CD4-positive, alpha-beta memory T cell (primary cell): ENCODE data around the gene FGFBP1. TPM values are rescaled to one million over a fixed set of nuclear protein-coding genes. Genes with fewer than 3 reads are reported as not detected.

Source experiments
- CTCF ChIA-PET: fragments of 350-600 bp; sonication (Branson Sonifier 250); formaldehyde crosslinking; loops from one replicate; lab custom pipeline; 2021; ENCODE audit warnings: inconsistent platforms; ENCODE audit not compliant: partially characterized antibody; lab: Charles Lee
- POLR2A ChIA-PET: fragments of 350-600 bp; sonication (Branson Sonifier 250); formaldehyde crosslinking; loops from one replicate; lab custom pipeline; 2021; ENCODE audit not compliant: partially characterized antibody; lab: Charles Lee
- DNase-seq, 5 donors: peaks; one replicate each; pipeline versions ENCODE4 v3.0.0 to v3.0.0-alpha.2; 2020 to 2022; ENCODE audit warnings: mixed read lengths in 1 of 5
- H3K27ac ChIP-seq: one replicate; pipeline ENCODE4 v1.7.0; 2013; ENCODE audit warnings: low read depth, low read length
- H3K27me3 ChIP-seq: 2 replicates; pipeline ENCODE4 v1.7.0; 2013; ENCODE audit warnings: mild to moderate bottlenecking, low read length, moderate library complexity; ENCODE audit not compliant: insufficient read depth
- H3K36me3 ChIP-seq: 2 replicates; pipeline ENCODE4 v1.7.0; 2013; ENCODE audit warnings: mild to moderate bottlenecking, low read length, moderate library complexity; ENCODE audit not compliant: insufficient read depth
- H3K4me1 ChIP-seq: 2 replicates; pipeline ENCODE4 v1.7.0; 2013; ENCODE audit warnings: mild to moderate bottlenecking, low read length, moderate library complexity; ENCODE audit not compliant: insufficient read depth
- H3K4me3 ChIP-seq, 2 donors: one replicate each; pipeline ENCODE4 v1.7.0; 2013; ENCODE audit warnings: low read length in 2 of 2, mild to moderate bottlenecking in 1 of 2
- H3K9me3 ChIP-seq, 2 donors: one replicate each; pipeline ENCODE4 v1.7.0; 2013; ENCODE audit warnings: low read length in 2 of 2, control low read depth in 1 of 2; ENCODE audit not compliant: control insufficient read depth in 1 of 2
- H3K27ac Mint-ChIP-seq, 7 donors: one replicate each; pipeline ENCODE4 v1.8.0; 2020 to 2021; ENCODE audit warnings: mixed read lengths in 7 of 7, mild to moderate bottlenecking in 6 of 7, inconsistent platforms in 3 of 7, moderate library complexity in 3 of 7
- H3K27me3 Mint-ChIP-seq, 2 donors: one replicate each; pipeline ENCODE4 v1.8.0; 2020 to 2021; ENCODE audit warnings: mixed read lengths in 2 of 2
- H3K36me3 Mint-ChIP-seq, 2 donors: one replicate each; pipeline ENCODE4 v1.8.0; 2020 to 2021; ENCODE audit warnings: mixed read lengths in 2 of 2, inconsistent platforms in 1 of 2, mild to moderate bottlenecking in 1 of 2
- H3K4me1 Mint-ChIP-seq, 4 donors: one replicate each; pipeline ENCODE4 v1.8.0; 2020 to 2021; ENCODE audit warnings: mixed read lengths in 4 of 4, mild to moderate bottlenecking in 1 of 4
- H3K4me3 Mint-ChIP-seq, 8 donors: one replicate each; pipeline ENCODE4 v1.8.0; 2020 to 2021; ENCODE audit warnings: mixed read lengths in 8 of 8, mild to moderate bottlenecking in 7 of 8, moderate library complexity in 6 of 8, inconsistent platforms in 3 of 8
- H3K9me3 Mint-ChIP-seq, 8 donors: one replicate each; pipeline ENCODE4 v1.8.0; 2020 to 2021; ENCODE audit warnings: mixed read lengths in 8 of 8, mild to moderate bottlenecking in 5 of 8, inconsistent platforms in 3 of 8, moderate library complexity in 1 of 8
- intact Hi-C: fragments of 100-400 bp; cut with micrococcal nuclease; formaldehyde crosslinking; loops from one replicate; pipeline ENCODE4 v1.15.1; 2023
- polyA plus RNA-seq, 2 donors: library from polyadenylated mRNA; unstranded; fragments of 300-500 nt; fragmentation: Illumina TruSeq; gene quantifications; one replicate each; pipeline ENCODE4 v1.2.3, GENCODE V29; 2021
- total RNA-seq, 2 experiments: library from RNA; stranded (reverse); gene quantifications; one replicate each; pipeline ENCODE4 v1.2.3, GENCODE V29; 2021

Gene FGFBP1
- total and polyA plus RNA-seq, 4 experiments from 2014 or later, result not detected

- H3K36me3 Mint-ChIP-seq, result no peaks in the 10 kb centered on the region
- H3K4me1 Mint-ChIP-seq, result no peaks in the 10 kb centered on the region
- H3K9me3 ChIP-seq, result no peaks in the 10 kb centered on the region
- H3K27ac ChIP-seq, result no peak overlapping the region
- CTCF ChIA-PET, result no interaction called here
- H3K27me3 ChIP-seq, result no peaks in the 10 kb centered on the region
- H3K4me3 ChIP-seq, result no peak overlapping the region
- H3K27ac Mint-ChIP-seq, result no peak overlapping the region
- no peak for DNase-seq
- intact Hi-C loops, result no loop called here
- POLR2A ChIA-PET, result no interaction called here
- H3K4me3 Mint-ChIP-seq, result no peak overlapping the region
- H3K9me3 Mint-ChIP-seq, result peaks cover 0 to 3% (median under 1%) of the 10 kb centered on the region in 8 donors
- H3K36me3 ChIP-seq, result no peaks in the 10 kb centered on the region
- H3K27me3 Mint-ChIP-seq, result peaks cover 12 to 21% of the 10 kb centered on the region in 2 donors
- H3K4me1 ChIP-seq, result no peaks in the 10 kb centered on the region
Measured at GRCh38 chr4:15971068-15971801, 32.7 kb upstream of the FGFBP1 start.

DNA sequence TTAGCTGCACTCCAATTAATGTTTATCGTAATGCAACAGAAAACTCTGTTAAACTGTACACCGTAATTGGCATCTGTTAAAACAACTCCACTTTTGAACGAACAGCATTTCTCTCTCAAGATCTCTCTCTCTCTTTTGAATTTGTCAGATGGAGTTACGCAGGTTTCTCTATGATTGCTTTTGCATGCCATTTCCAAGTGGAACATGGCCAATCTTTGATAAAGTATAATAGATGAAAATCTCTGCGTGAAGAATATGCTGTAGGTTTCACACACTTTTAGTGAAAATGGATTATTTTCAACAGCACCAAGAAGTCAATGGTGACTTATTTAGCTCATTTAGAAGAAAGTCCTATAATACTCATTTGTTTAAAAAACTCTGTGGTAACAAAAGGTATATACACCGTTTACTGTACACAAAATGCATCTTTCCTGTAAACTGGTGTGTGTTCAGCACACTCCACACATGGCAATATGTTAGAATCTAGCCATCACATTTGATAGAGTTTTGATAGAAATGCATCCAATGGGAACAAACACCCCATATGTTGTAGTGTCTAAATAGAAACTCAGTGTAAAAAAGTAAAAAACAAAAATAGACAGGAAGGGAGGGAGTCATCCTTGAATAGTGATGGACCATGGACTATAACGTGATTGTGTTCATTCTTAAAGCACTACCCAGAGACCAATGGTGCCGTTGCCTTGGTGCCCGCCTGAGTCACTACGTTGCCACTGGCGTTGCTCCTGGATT is 30.2 kb upstream of the FGFBP1 start:
- H3K27me3 ChIP-seq, result no peaks in the 10 kb centered on the region
- intact Hi-C loops, result no loop called here
- ChIA-PET CTCF (no interaction called here), POLR2A (no interaction called here)
- no peaks in the 10 kb centered on the region for H3K36me3 Mint-ChIP-seq
- H3K27ac Mint-ChIP-seq, result no peak overlapping the region
- H3K27ac ChIP-seq, result no peak overlapping the region
- H3K9me3 Mint-ChIP-seq, result peaks cover 0 to 7% (median 2%) of the 10 kb centered on the region in 8 donors
- H3K4me3 ChIP-seq, result no peak overlapping the region
- no peaks in the 10 kb centered on the region for H3K9me3 ChIP-seq
- H3K4me1 Mint-ChIP-seq, result no peaks in the 10 kb centered on the region
- no peak overlapping the region for H3K4me3 Mint-ChIP-seq
- no peaks in the 10 kb centered on the region for H3K4me1 ChIP-seq
- no peaks in the 10 kb centered on the region for H3K36me3 ChIP-seq
- no peak for DNase-seq
- peaks cover 10 to 18% of the 10 kb centered on the region in 2 donors for H3K27me3 Mint-ChIP-seq

- Mint-ChIP-seq H3K4me1 (peaks cover 0 to 6% (median 5%) of the 10 kb centered on the region in 4 donors), H3K4me3 (no peak overlapping the region), H3K36me3 (no peaks in the 10 kb centered on the region), H3K27ac (no peak overlapping the region), H3K27me3 (peaks cover 7 to 15% of the 10 kb centered on the region in 2 donors), H3K9me3 (peaks cover 0 to 7% (median 2%) of the 10 kb centered on the region in 8 donors)
- Histone ChIP-seq H3K9me3 (no peaks in the 10 kb centered on the region), H3K4me3 (no peak overlapping the region), H3K27me3 (no peaks in the 10 kb centered on the region), H3K4me1 (no peaks in the 10 kb centered on the region), H3K36me3 (no peaks in the 10 kb centered on the region), H3K27ac (no peak overlapping the region)
- intact Hi-C loops, result no loop called here
- ChIA-PET POLR2A (no interaction called here), CTCF (no interaction called here)
- DNase-seq, result no peak
Measured at GRCh38 chr4:15965325-15965724, 26.8 kb upstream of the FGFBP1 start.

DNA sequence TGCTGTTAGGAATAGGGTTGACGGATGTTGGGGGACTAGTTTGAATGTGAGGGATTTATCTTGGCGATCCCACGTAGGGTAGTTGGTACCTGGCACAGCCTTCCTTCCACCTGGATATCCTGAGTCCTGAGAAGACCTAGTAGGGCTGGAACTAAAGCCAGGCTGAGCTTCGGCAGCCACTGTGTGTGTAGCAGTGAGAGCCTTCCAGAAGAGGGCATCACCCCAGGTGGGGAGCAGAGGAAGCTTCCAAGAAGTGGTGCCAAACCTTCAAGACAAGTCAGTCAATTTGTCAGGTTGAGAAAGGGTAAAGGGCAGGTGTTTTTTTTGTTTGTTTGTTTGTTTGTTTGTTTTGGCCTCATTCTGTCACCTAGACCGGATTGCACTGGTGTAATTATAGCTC is 25.6 kb upstream of the FGFBP1 start:
- no peak overlapping the region for H3K4me3 Mint-ChIP-seq
- no peak for DNase-seq
- peaks cover 11 to 15% of the 10 kb centered on the region in 2 donors for H3K27me3 Mint-ChIP-seq
- Histone ChIP-seq H3K27ac (no peak overlapping the region), H3K9me3 (no peaks in the 10 kb centered on the region), H3K4me1 (no peaks in the 10 kb centered on the region), H3K27me3 (no peaks in the 10 kb centered on the region), H3K4me3 (no peak overlapping the region), H3K36me3 (no peaks in the 10 kb centered on the region)
- ChIA-PET CTCF (interaction anchor here (1.4 kb wide), 2 partner anchors 9 to 11 kb away, joined by 5 to 6 read pairs; no protein-coding TSS in a partner anchor), POLR2A (no interaction called here)
- H3K4me1 Mint-ChIP-seq, result peaks cover 0 to 6% (median 5%) of the 10 kb centered on the region in 4 donors
- no peak overlapping the region for H3K27ac Mint-ChIP-seq
- intact Hi-C loops, result no loop called here
- no peaks in the 10 kb centered on the region for H3K36me3 Mint-ChIP-seq
- peaks cover 0 to 7% (median 2%) of the 10 kb centered on the region in 8 donors for H3K9me3 Mint-ChIP-seq

DNA sequence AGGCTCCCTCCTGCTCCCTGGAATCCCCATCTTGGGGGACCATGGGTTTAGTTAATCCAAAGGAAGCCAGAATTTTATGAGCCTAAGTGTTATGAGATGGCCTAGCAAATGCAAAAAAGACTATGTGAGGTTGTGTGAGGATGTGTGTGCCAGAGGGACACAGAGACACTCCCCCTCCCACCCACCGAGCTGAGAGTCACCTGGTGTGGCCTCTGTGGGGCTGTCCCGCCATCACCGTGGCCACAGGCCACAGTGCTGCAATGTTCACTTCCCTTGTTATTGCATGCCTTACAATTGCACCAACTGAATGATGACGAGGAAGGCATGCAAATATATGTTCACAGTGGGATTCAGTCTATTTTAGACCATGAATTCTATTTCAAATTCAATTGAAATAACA is 25.0 kb upstream of the FGFBP1 start:
- H3K27me3 ChIP-seq, result no peaks in the 10 kb centered on the region
- H3K4me1 ChIP-seq, result no peaks in the 10 kb centered on the region
- no peak overlapping the region for H3K27ac ChIP-seq
- Mint-ChIP-seq H3K4me3 (peak overlapping the region in 2 of 8 donors; percentile 5 to 10), H3K9me3 (peaks cover 0 to 7% (median 2%) of the 10 kb centered on the region in 8 donors), H3K27ac (peak overlapping the region in 1 of 7 donors; percentile 56), H3K27me3 (peaks cover 7 to 13% of the 10 kb centered on the region in 2 donors), H3K36me3 (no peaks in the 10 kb centered on the region), H3K4me1 (peaks cover 0 to 6% (median 5%) of the 10 kb centered on the region in 4 donors)
- POLR2A ChIA-PET, result no interaction called here
- no peak overlapping the region for H3K4me3 ChIP-seq
- no peaks in the 10 kb centered on the region for H3K36me3 ChIP-seq
- CTCF ChIA-PET, result interaction anchor here (1.4 kb wide), 2 partner anchors 10 kb away, joined by 5 to 6 read pairs; no protein-coding TSS in a partner anchor
- peak in 1 of 5 donors; percentile 7 for DNase-seq
- no peaks in the 10 kb centered on the region for H3K9me3 ChIP-seq
- intact Hi-C loops, result no loop called here

DNA sequence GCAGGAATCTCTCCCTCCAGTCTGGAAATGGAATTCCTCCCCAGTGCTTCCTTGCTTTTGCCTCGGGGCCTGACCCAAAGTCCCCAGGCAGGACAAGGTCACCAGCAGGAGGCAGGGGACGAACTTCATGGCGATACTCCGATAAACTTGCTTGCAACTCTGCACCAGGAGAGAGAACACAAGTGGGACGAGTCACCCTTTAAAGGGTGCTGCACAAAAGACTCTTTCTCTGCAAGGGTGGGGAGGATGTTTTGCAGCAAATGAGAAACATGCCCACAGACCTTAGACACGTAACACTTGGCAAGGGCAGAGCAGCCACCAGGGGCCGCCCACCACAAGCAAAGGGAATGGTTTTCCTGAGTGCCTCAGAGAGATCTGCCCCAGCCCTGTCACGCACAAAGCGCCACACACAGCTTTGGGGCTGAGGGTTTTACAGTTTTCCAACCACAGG is 24.5 kb upstream of the FGFBP1 start, which contains the start of gene FGFBP2:
TSS of gene FGFBP2 (minus strand) at position 175 of the 451 bp plus-strand sequence. CDS start at position 129, 46 bp downstream.
- Histone ChIP-seq H3K4me3 (no peak within 1 kb of the TSS), H3K9me3 (no peaks in the 10 kb centered on the region), H3K4me1 (no peaks in the 10 kb centered on the region), H3K27me3 (no peaks in the 10 kb centered on the region), H3K27ac (no peak within 1 kb of the TSS), H3K36me3 (no peaks in the 10 kb centered on the region)
- peak within 1 kb of the TSS in 2 of 7 donors; percentile 48 to 56 for H3K27ac Mint-ChIP-seq
- H3K4me1 Mint-ChIP-seq, result peaks cover 0 to 6% (median 5%) of the 10 kb centered on the region in 4 donors
- peak in 3 of 5 donors; percentile 9 to 22 (median 19) for DNase-seq
- ChIA-PET CTCF (interaction anchor here (1.4 kb wide), 1 partner anchor 10 kb away, joined by 5 read pairs; no protein-coding TSS in a partner anchor), POLR2A (no interaction called here)
- H3K9me3 Mint-ChIP-seq, result peaks cover 0 to 7% (median 2%) of the 10 kb centered on the region in 8 donors
- intact Hi-C loops, result no loop called here
- H3K4me3 Mint-ChIP-seq, result peak within 1 kb of the TSS in 4 of 8 donors; percentile 10 to 70 (median 14)
- H3K36me3 Mint-ChIP-seq, result no peaks in the 10 kb centered on the region
- peaks cover 7 to 14% of the 10 kb centered on the region in 2 donors for H3K27me3 Mint-ChIP-seq
